ENCODE results near the gene ANKRD35.

The ANKRD35 gene

GRCh38 chr1:145892486-145893087 lies 6.9 kb upstream of the ANKRD35 start:
- DNase-seq = no peak

GRCh38 chr1:145891587-145892485 lies 6.2 kb upstream of the ANKRD35 start:
- DNase-seq = peak; percentile 27 to 57

GRCh38 chr1:145891143-145891542 lies 5.5 kb upstream of the ANKRD35 start:
- no peak for DNase-seq

GRCh38 chr1:145889722-145890121 lies 4.1 kb upstream of the ANKRD35 start:
- DNase-seq = no peak

GRCh38 chr1:145887631-145888030 lies 2.0 kb upstream of the ANKRD35 start:
- DNase-seq = no peak

GRCh38 chr1:145886816-145887215 lies 1.1 kb upstream of the ANKRD35 start:
- no peak for DNase-seq

GRCh38 chr1:145886390-145886789 lies 724 bp upstream of the ANKRD35 start:
- no peak for DNase-seq

- no peak for DNase-seq
Measured at GRCh38 chr1:145884675-145885074, 991 bp downstream of the ANKRD35 start.

- no peak for DNase-seq
Measured at GRCh38 chr1:145879775-145880174, 5.9 kb downstream of the ANKRD35 start.

- no peak for DNase-seq
Measured at GRCh38 chr1:145878724-145879123, 6.9 kb downstream of the ANKRD35 start.

- DNase-seq = no peak
Measured at GRCh38 chr1:145877923-145878486, 7.7 kb downstream of the ANKRD35 start.

- DNase-seq = no peak
Measured at GRCh38 chr1:145874646-145875045, 11.0 kb downstream of the ANKRD35 start.

- DNase-seq = peak; percentile 19 to 32
Measured at GRCh38 chr1:145871994-145872924, 13.4 kb downstream of the ANKRD35 start.

- DNase-seq = no peak
Measured at GRCh38 chr1:145868232-145868631, 17.4 kb downstream of the ANKRD35 start.

GRCh38 chr1:145863282-145864018 lies 22.2 kb downstream of the ANKRD35 start:
- DNase-seq = no peak

GRCh38 chr1:145859491-145860023 lies 26.1 kb downstream of the ANKRD35 start:
- peak; percentile 69 for DNase-seq

GRCh38 chr1:145858901-145859490 lies 26.7 kb downstream of the ANKRD35 start, which contains the start of gene PIAS3:
TSS of gene PIAS3 (minus strand) at chr1:145859081. CDS start at chr1:145858990, 91 bp downstream.
- peak; percentile 75 to 76 for DNase-seq

GRCh38 chr1:145858238-145858900 lies 27.3 kb downstream of the ANKRD35 start:
- peak; percentile 48 to 61 for DNase-seq

GRCh38 chr1:145857170-145857569 lies 28.5 kb downstream of the ANKRD35 start:
- DNase-seq = no peak

GRCh38 chr1:145855426-145855948 lies 30.2 kb downstream of the ANKRD35 start:
- no peak for DNase-seq
